Measurements from ENCODE around the gene ARMCX2.

The ARMCX2 gene

GRCh38 chrX:101682723-101683122 is 23.1 kb upstream of the ARMCX2 start:
- DNase-seq (ENCODE audit: low read depth) = peak; percentile 17
- no peak overlapping the region for H3K4me3 ChIP-seq (ENCODE audit: low read length)
- TF ChIP-seq, protein P1, sequence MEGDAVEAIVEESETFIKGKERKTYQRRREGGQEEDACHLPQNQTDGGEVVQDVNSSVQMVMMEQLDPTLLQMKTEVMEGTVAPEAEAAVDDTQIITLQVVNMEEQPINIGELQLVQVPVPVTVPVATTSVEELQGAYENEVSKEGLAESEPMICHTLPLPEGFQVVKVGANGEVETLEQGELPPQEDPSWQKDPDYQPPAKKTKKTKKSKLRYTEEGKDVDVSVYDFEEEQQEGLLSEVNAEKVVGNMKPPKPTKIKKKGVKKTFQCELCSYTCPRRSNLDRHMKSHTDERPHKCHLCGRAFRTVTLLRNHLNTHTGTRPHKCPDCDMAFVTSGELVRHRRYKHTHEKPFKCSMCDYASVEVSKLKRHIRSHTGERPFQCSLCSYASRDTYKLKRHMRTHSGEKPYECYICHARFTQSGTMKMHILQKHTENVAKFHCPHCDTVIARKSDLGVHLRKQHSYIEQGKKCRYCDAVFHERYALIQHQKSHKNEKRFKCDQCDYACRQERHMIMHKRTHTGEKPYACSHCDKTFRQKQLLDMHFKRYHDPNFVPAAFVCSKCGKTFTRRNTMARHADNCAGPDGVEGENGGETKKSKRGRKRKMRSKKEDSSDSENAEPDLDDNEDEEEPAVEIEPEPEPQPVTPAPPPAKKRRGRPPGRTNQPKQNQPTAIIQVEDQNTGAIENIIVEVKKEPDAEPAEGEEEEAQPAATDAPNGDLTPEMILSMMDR (conservative IDR thresholded peaks at IDR 0.05; ENCODE audit: low read length) = no peak

DNA sequence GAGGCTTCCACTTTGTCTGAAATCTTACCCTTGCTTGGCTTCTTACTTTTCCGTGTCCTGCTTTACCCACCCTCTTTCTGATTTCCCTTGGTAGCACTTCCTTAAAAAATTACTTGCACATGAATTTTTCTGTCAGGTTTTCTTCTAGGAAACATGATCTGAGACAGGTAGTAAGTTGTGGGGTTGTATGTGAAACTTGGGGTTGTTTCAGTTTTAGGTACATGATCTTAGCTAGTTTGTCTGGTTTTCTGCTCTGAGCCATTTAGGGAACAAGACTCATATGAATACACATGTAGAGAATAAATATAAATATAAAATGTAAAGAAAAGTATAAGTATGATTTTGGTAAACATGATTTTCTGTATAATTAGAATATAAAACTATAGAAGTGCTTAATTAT is 17.4 kb upstream of the ARMCX2 start:
- no peak overlapping the region for H3K4me3 ChIP-seq (ENCODE audit: low read length)
- TF ChIP-seq, protein P1 (conservative IDR thresholded peaks at IDR 0.05; ENCODE audit: low read length) = no peak
- DNase-seq (ENCODE audit: low read depth) = no peak

GRCh38 chrX:101676571-101676970 is 16.9 kb upstream of the ARMCX2 start:
- no peak overlapping the region for H3K4me3 ChIP-seq (ENCODE audit: low read length)
- TF ChIP-seq, protein P1 (conservative IDR thresholded peaks at IDR 0.05; ENCODE audit: low read length) = no peak
- DNase-seq (ENCODE audit: low read depth) = no peak

GRCh38 chrX:101668143-101668542 is 8.5 kb upstream of the ARMCX2 start:
- DNase-seq (ENCODE audit: low read depth) = no peak
- TF ChIP-seq, protein P1 (conservative IDR thresholded peaks at IDR 0.05; ENCODE audit: low read length) = no peak
- H3K4me3 ChIP-seq (ENCODE audit: low read length) = no peak overlapping the region

DNA sequence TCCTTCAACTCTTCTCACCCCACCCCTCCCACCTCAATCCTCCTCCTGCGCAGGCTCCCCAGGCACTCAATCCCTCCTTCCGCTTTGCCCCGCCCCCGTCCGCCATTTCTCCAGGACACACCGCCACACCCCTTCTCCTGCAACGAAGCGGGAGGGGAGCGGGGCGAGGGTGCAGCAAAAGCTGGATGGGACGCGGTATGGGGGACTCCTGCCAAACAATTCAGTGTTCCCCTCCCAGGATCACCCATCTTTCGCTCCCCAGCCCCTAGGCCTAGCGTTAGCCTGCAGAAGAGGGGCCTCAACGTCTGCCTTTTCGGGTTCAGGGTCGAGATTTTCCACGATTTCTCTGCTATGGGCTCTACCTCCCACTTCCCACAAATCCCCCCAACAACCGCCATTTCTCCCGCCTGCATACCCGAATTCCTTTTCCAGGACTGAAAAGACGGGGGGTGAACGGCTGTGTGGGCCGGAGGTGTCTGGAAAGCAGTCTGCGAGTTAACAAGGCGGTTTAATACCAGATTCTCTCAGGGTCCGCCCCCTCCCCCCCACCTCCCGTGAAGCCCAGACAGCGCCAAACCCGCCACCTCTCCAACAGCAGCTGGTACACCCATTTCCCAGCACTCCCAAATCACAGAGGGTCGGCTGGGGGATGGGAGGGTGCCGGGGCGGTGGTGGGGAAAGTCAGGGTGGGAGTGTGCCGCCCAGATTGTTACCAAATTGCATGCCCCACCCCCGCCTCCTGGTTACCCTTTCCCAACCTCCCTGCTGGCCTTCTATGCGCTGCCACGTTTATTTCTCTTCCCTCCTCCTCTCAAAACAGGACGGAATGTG is 774 bp downstream of the ARMCX2 start:
- peak; percentile 52 for DNase-seq (ENCODE audit: low read depth)
- TF ChIP-seq, protein P1 (conservative IDR thresholded peaks at IDR 0.05; ENCODE audit: low read length) = no peak
- H3K4me3 ChIP-seq (ENCODE audit: low read length) = peak overlapping the region; percentile 81

GRCh38 chrX:101657495-101657894 is 2.2 kb downstream of the ARMCX2 start:
- no peak for DNase-seq (ENCODE audit: low read depth)
- TF ChIP-seq, protein P1 (conservative IDR thresholded peaks at IDR 0.05; ENCODE audit: low read length) = no peak
- H3K4me3 ChIP-seq (ENCODE audit: low read length) = no peak overlapping the region

GRCh38 chrX:101656817-101657216 is 2.8 kb downstream of the ARMCX2 start:
- no peak overlapping the region for H3K4me3 ChIP-seq (ENCODE audit: low read length)
- TF ChIP-seq, protein P1 (conservative IDR thresholded peaks at IDR 0.05; ENCODE audit: low read length) = no peak
- DNase-seq (ENCODE audit: low read depth) = no peak

Data from AG10803 (cell line).